HL-60 (cell line): ENCODE data around the gene ROBO1.

Experiments used
- DNase-seq, 2 experiments: peaks; one replicate each; pipeline ENCODE4 v3.0.0-alpha.2; 2010 to 2020; ENCODE audit warnings: low read depth in 1 of 2, low spot score in 1 of 2
- H3K27ac ChIP-seq: fragments of 250-450 bp; sonication (Bioruptor Pico); replicated peaks from 2 replicates; pipeline ENCODE4 v1.5.1; 2020; ENCODE audit warnings: mild to moderate bottlenecking, moderate library complexity
- H3K27me3 ChIP-seq: fragments of 250-450 bp; sonication (Bioruptor Pico); 2 replicates; pipeline ENCODE4 v1.5.1; 2021; ENCODE audit warnings: mild to moderate bottlenecking, moderate library complexity; ENCODE audit not compliant: insufficient read depth, poor library complexity, severe bottlenecking
- H3K4me3 ChIP-seq: replicated peaks from 2 replicates; pipeline ENCODE4 v1.5.1; 2011; ENCODE audit warnings: mild to moderate bottlenecking, control low read depth, low read length; ENCODE audit not compliant: insufficient read depth
- GABPA ChIP-seq: IDR thresholded peaks from 2 replicates; pipeline ENCODE4 v1.6.1; 2012; ENCODE audit warnings: low read depth
- POLR2AphosphoS5 ChIP-seq: IDR thresholded peaks from 2 replicates; pipeline ENCODE4 v1.6.1; 2012; ENCODE audit warnings: low read depth
- SPI1 ChIP-seq: IDR thresholded peaks from 2 replicates; pipeline ENCODE4 v1.6.1; 2012; ENCODE audit warnings: low read depth, mild to moderate bottlenecking, borderline replicate concordance
- TF ChIP-seq, protein P1 (sequence below): IDR thresholded peaks from 2 replicates; pipeline ENCODE4 v1.6.1; 2012; ENCODE audit warnings: low read depth; ENCODE audit not compliant: insufficient replicate concordance
- TF ChIP-seq, protein P2 (sequence below): IDR thresholded peaks from one replicate; pipeline ENCODE4 v1.5.1; 2011; ENCODE audit warnings: low read length, control low read depth, inconsistent platforms; ENCODE audit not compliant: insufficient read depth

Gene ROBO1

DNA sequence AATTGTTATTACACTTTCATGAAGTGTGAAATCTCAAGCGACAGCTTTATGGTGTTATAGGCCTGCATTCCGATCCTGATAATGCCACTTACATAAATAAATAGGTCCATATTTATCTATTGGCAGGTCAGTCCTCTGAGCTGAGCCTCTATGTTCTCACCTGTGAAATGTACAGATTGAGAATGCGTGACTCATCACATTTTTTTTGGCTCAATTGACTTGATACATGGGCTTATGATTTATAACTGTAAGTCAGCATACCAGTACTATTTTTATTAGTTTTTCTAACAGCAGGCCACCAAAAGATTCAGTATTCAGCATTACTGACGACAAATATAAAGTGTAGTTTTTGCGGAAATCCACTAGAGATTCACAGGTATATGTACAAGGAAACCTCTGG, 344.4 kb downstream of the ROBO1 start:
- Histone ChIP-seq H3K27me3 (no peaks in the 10 kb centered on the region), H3K27ac (no peak overlapping the region), H3K4me3 (no peak overlapping the region)
- TF ChIP-seq, protein P1, sequence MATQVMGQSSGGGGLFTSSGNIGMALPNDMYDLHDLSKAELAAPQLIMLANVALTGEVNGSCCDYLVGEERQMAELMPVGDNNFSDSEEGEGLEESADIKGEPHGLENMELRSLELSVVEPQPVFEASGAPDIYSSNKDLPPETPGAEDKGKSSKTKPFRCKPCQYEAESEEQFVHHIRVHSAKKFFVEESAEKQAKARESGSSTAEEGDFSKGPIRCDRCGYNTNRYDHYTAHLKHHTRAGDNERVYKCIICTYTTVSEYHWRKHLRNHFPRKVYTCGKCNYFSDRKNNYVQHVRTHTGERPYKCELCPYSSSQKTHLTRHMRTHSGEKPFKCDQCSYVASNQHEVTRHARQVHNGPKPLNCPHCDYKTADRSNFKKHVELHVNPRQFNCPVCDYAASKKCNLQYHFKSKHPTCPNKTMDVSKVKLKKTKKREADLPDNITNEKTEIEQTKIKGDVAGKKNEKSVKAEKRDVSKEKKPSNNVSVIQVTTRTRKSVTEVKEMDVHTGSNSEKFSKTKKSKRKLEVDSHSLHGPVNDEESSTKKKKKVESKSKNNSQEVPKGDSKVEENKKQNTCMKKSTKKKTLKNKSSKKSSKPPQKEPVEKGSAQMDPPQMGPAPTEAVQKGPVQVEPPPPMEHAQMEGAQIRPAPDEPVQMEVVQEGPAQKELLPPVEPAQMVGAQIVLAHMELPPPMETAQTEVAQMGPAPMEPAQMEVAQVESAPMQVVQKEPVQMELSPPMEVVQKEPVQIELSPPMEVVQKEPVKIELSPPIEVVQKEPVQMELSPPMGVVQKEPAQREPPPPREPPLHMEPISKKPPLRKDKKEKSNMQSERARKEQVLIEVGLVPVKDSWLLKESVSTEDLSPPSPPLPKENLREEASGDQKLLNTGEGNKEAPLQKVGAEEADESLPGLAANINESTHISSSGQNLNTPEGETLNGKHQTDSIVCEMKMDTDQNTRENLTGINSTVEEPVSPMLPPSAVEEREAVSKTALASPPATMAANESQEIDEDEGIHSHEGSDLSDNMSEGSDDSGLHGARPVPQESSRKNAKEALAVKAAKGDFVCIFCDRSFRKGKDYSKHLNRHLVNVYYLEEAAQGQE, result no peak
- TF ChIP-seq POLR2AphosphoS5 (no peak), SPI1 (no peak), GABPA (no peak)
- TF ChIP-seq, protein P2, sequence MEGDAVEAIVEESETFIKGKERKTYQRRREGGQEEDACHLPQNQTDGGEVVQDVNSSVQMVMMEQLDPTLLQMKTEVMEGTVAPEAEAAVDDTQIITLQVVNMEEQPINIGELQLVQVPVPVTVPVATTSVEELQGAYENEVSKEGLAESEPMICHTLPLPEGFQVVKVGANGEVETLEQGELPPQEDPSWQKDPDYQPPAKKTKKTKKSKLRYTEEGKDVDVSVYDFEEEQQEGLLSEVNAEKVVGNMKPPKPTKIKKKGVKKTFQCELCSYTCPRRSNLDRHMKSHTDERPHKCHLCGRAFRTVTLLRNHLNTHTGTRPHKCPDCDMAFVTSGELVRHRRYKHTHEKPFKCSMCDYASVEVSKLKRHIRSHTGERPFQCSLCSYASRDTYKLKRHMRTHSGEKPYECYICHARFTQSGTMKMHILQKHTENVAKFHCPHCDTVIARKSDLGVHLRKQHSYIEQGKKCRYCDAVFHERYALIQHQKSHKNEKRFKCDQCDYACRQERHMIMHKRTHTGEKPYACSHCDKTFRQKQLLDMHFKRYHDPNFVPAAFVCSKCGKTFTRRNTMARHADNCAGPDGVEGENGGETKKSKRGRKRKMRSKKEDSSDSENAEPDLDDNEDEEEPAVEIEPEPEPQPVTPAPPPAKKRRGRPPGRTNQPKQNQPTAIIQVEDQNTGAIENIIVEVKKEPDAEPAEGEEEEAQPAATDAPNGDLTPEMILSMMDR, result no peak
- DNase-seq, result no peak

DNA sequence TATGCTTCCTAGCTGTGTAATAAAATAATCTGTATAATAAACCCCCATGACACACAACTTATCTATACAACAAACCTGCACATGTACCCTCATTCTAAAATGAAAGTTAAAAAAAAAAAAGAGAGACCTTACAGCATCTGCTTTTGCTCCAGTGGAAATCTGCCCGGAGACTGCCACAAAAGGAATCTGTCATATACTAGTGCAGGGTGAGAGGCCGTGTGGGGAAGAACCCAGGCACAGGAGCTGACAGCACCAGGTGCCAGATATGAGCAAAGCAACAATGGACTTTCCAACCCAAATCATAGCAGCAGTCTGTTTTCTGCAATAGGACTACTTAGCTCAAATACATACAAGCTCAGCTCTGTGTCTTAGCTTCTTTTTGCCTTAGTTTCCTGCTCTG, 346.5 kb downstream of the ROBO1 start:
- no peak for DNase-seq
- no peak overlapping the region for H3K27ac ChIP-seq
- TF ChIP-seq SPI1, result no peak
- TF ChIP-seq GABPA, result no peak
- TF ChIP-seq, protein P1, result no peak
- TF ChIP-seq, protein P2, result no peak
- TF ChIP-seq POLR2AphosphoS5, result no peak
- H3K27me3 ChIP-seq, result no peaks in the 10 kb centered on the region
- no peak overlapping the region for H3K4me3 ChIP-seq

DNA sequence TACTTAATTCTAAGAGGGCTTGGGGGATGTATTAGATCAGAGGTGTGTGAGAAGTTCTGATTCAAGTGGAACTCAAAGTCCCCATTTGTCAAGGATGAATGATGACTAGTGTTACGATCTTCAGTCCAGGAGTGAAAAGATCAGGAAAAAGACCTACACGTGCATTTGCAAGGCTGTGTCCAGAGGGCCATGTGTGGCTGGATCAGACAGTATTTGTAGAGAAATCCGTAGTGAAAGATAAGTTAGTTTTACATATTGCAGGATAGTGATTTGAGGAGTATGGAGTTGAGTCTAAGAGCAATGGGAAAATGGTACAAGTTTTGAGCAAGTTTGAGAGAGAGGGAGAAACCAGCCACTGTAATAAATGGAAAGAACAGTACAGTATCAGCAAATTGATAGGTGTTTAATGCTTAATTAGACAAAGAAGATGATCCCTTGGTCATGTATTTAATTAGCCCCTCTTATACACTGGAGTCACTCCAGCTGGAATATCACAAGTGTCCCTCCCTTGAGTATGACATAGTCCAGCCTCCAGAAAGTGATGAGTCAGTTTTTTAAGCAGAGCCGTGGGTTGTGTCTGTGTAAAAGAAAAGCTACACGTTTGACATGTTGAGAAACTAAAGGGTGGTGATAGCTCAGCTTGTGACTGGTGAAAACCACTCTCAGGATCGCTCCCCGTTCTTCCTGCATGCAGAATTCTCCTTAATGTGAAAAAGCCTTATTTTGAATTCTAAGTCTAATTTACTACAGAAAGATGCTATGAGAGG, 348.8 kb downstream of the ROBO1 start:
- DNase-seq, result no peak
- TF ChIP-seq POLR2AphosphoS5 (no peak), SPI1 (no peak), GABPA (no peak)
- TF ChIP-seq, protein P1, result no peak
- TF ChIP-seq, protein P2, result no peak
- no peak overlapping the region for H3K4me3 ChIP-seq

More for the DNA sequence above, 348.8 kb downstream of the ROBO1 start:
- no peak overlapping the region for H3K27ac ChIP-seq
- H3K27me3 ChIP-seq, result no peaks in the 10 kb centered on the region
